Measurements from ENCODE around the gene CENPC.
"Not testable (repeated sequence)": the region's sequence is repeated elsewhere in the genome, so short reads cannot be mapped to it uniquely, and the experiment has no call there.

GRCh38 chr4:67552146-67552792 lies 7.0 kb upstream of the CENPC start:
- not testable (repeated sequence) for TF ChIP-seq CTCF (IDR thresholded peaks at IDR 0.05; ENCODE audit: low read depth, low read length); EZH2phosphoT487 (IDR thresholded peaks at IDR 0.05; ENCODE audit: low read depth)

All from OCI-LY3 (cell line).